CD4-positive, alpha-beta T cell treated with Interleukin-10 for 1 hour (primary cell): ENCODE data around the gene TAB2.

ENCODE experiments used
- DNase-seq: peaks from one replicate; pipeline ENCODE4 v3.0.0-alpha.2; 2020

Gene TAB2

GRCh38 chr6:149379977-149380376, 62.5 kb downstream of the TAB2 start:
- no peak for DNase-seq

GRCh38 chr6:149380523-149380922, 63.0 kb downstream of the TAB2 start:
- DNase-seq: no peak

GRCh38 chr6:149383371-149383770, 65.9 kb downstream of the TAB2 start:
- no peak for DNase-seq

- no peak for DNase-seq
These were observed 67.0 kb downstream of the TAB2 start for GRCh38 chr6:149384464-149384863.

GRCh38 chr6:149385998-149386646, 68.6 kb downstream of the TAB2 start:
- DNase-seq: no peak

GRCh38 chr6:149387779-149388512, 70.4 kb downstream of the TAB2 start:
- no peak for DNase-seq

GRCh38 chr6:149389509-149390297, 72.2 kb downstream of the TAB2 start:
- DNase-seq: no peak

GRCh38 chr6:149392093-149392492, 74.6 kb downstream of the TAB2 start:
- DNase-seq: no peak

- DNase-seq: no peak
These were observed 75.0 kb downstream of the TAB2 start for GRCh38 chr6:149392535-149392934.

- no peak for DNase-seq
These were observed 75.6 kb downstream of the TAB2 start for GRCh38 chr6:149393002-149393679.

GRCh38 chr6:149395185-149395584, 77.7 kb downstream of the TAB2 start:
- DNase-seq: no peak

GRCh38 chr6:149397384-149397783, 79.9 kb downstream of the TAB2 start:
- no peak for DNase-seq

- DNase-seq: no peak
These were observed 82.5 kb downstream of the TAB2 start, which contains the start of gene SUMO4 for GRCh38 chr6:149400050-149400449. Gene SUMO4 (plus strand): TSS chr6:149400262. CDS start chr6:149400392, 130 bp downstream.

GRCh38 chr6:149403534-149403933, 86.0 kb downstream of the TAB2 start:
- no peak for DNase-seq

GRCh38 chr6:149405823-149406765, 88.6 kb downstream of the TAB2 start:
- no peak for DNase-seq

GRCh38 chr6:149409617-149410016, 92.1 kb downstream of the TAB2 start:
- no peak for DNase-seq

- no peak for DNase-seq
These were observed 93.0 kb downstream of the TAB2 start for GRCh38 chr6:149410557-149410956.

GRCh38 chr6:149414009-149414408, 96.5 kb downstream of the TAB2 start:
- no peak for DNase-seq

- DNase-seq: no peak
These were observed 97.3 kb downstream of the TAB2 start for GRCh38 chr6:149414821-149415220.

GRCh38 chr6:149419696-149420404, 102.3 kb downstream of the TAB2 start:
- DNase-seq: no peak

GRCh38 chr6:149421132-149421531, 103.6 kb downstream of the TAB2 start:
- no peak for DNase-seq
